T-helper 2 cell treated with Interferon-gamma antibody and Interleukin-4, amounts not matched to agents 5 μg/mL and 100 μg/mL, for 36 hours (primary cell): ENCODE data around the gene LILRB3.
A peak's percentile ranks its signal among the peaks of the same experiment; 100 is the strongest.
"Not testable (repeated sequence)": the region's sequence is repeated elsewhere in the genome, so short reads cannot be mapped to it uniquely, and the experiment has no call there.

Experiments
- DNase-seq: peaks from one replicate; pipeline ENCODE4 v3.0.0; 2021; ENCODE audit warnings: low spot score
- H3K27ac Mint-ChIP-seq: one replicate; pipeline ENCODE4 v1.8.0; 2021; ENCODE audit warnings: mild to moderate bottlenecking, mixed read lengths
- H3K27me3 Mint-ChIP-seq: one replicate; pipeline ENCODE4 v1.8.0; 2021; ENCODE audit warnings: low read depth, mixed read lengths
- H3K36me3 Mint-ChIP-seq: one replicate; pipeline ENCODE4 v1.8.0; 2021; ENCODE audit warnings: low read depth, mixed read lengths
- H3K4me1 Mint-ChIP-seq: one replicate; pipeline ENCODE4 v1.8.0; 2021; ENCODE audit warnings: low read depth, mixed read lengths
- H3K4me3 Mint-ChIP-seq: one replicate; pipeline ENCODE4 v1.8.0; 2022; ENCODE audit warnings: mild to moderate bottlenecking, moderate library complexity, mixed read lengths
- H3K9me3 Mint-ChIP-seq: one replicate; pipeline ENCODE4 v1.8.0; 2021; ENCODE audit warnings: mixed read lengths

LILRB3 gene

GRCh38 chr19:54252845-54253244, 30.0 kb upstream of the LILRB3 start:
- Mint-ChIP-seq H3K4me1 (peaks cover 6% of the 10 kb centered on the region), H3K27me3 (peaks cover 1% of the 10 kb centered on the region), H3K36me3 (no peaks in the 10 kb centered on the region), H3K27ac (no peak overlapping the region), H3K4me3 (no peak overlapping the region), H3K9me3 (no peaks in the 10 kb centered on the region)
- DNase-seq = no peak

- Mint-ChIP-seq H3K4me1 (peaks cover 11% of the 10 kb centered on the region), H3K36me3 (no peaks in the 10 kb centered on the region), H3K9me3 (no peaks in the 10 kb centered on the region), H3K27ac (no peak overlapping the region), H3K27me3 (peaks cover 4% of the 10 kb centered on the region), H3K4me3 (no peak overlapping the region)
- no peak for DNase-seq
These were observed 29.4 kb upstream of the LILRB3 start for GRCh38 chr19:54252243-54252642.

GRCh38 chr19:54248016-54248601, 25.3 kb upstream of the LILRB3 start:
- H3K27ac Mint-ChIP-seq = peak overlapping the region; percentile 58
- peaks cover 4% of the 10 kb centered on the region for H3K27me3 Mint-ChIP-seq
- no peaks in the 10 kb centered on the region for H3K9me3 Mint-ChIP-seq
- DNase-seq = peak; percentile 68
- peaks cover 11% of the 10 kb centered on the region for H3K4me1 Mint-ChIP-seq
- H3K36me3 Mint-ChIP-seq = no peaks in the 10 kb centered on the region
- peak overlapping the region; percentile 60 for H3K4me3 Mint-ChIP-seq

GRCh38 chr19:54247106-54247930, 24.5 kb upstream of the LILRB3 start:
- H3K36me3 Mint-ChIP-seq = no peaks in the 10 kb centered on the region
- H3K4me1 Mint-ChIP-seq = peaks cover 11% of the 10 kb centered on the region
- peaks cover 4% of the 10 kb centered on the region for H3K27me3 Mint-ChIP-seq
- no peak for DNase-seq
- peak overlapping the region; percentile 60 for H3K4me3 Mint-ChIP-seq
- H3K9me3 Mint-ChIP-seq = no peaks in the 10 kb centered on the region
- H3K27ac Mint-ChIP-seq = peak overlapping the region; percentile 58

- Mint-ChIP-seq H3K4me3 (no peak overlapping the region), H3K36me3 (no peaks in the 10 kb centered on the region), H3K27ac (no peak overlapping the region), H3K9me3 (no peaks in the 10 kb centered on the region), H3K4me1 (peaks cover 11% of the 10 kb centered on the region), H3K27me3 (peaks cover 4% of the 10 kb centered on the region)
- DNase-seq = no peak
These were observed 23.1 kb upstream of the LILRB3 start for GRCh38 chr19:54245936-54246335.

GRCh38 chr19:54243809-54244208, 21.0 kb upstream of the LILRB3 start:
- not testable (repeated sequence) for H3K27ac Mint-ChIP-seq, H3K4me3 Mint-ChIP-seq, H3K36me3 Mint-ChIP-seq, H3K9me3 Mint-ChIP-seq, H3K27me3 Mint-ChIP-seq, DNase-seq
- peaks cover 11% of the 10 kb centered on the region for H3K4me1 Mint-ChIP-seq

- not testable (repeated sequence) for H3K36me3 Mint-ChIP-seq, DNase-seq, H3K4me1 Mint-ChIP-seq, H3K27me3 Mint-ChIP-seq, H3K27ac Mint-ChIP-seq, H3K4me3 Mint-ChIP-seq, H3K9me3 Mint-ChIP-seq
These were observed 19.8 kb upstream of the LILRB3 start, which contains the start of gene LILRA6 for GRCh38 chr19:54242646-54243045. TSS of gene LILRA6 (minus strand) at chr19:54242790.

- not testable (repeated sequence) for H3K27me3 Mint-ChIP-seq, DNase-seq, H3K4me1 Mint-ChIP-seq, H3K4me3 Mint-ChIP-seq, H3K36me3 Mint-ChIP-seq, H3K27ac Mint-ChIP-seq, H3K9me3 Mint-ChIP-seq
These were observed 19.4 kb upstream of the LILRB3 start for GRCh38 chr19:54242234-54242633.

GRCh38 chr19:54240372-54241336, 17.8 kb upstream of the LILRB3 start:
- DNase-seq, H3K4me3 Mint-ChIP-seq, H3K4me1 Mint-ChIP-seq, H3K36me3 Mint-ChIP-seq, H3K9me3 Mint-ChIP-seq: not testable (repeated sequence)
- H3K27ac Mint-ChIP-seq = peak overlapping the region; percentile 15
- H3K27me3 Mint-ChIP-seq = peaks cover 15% of the 10 kb centered on the region

GRCh38 chr19:54239491-54240371, 16.9 kb upstream of the LILRB3 start:
- H3K4me3 Mint-ChIP-seq, H3K4me1 Mint-ChIP-seq, H3K27ac Mint-ChIP-seq, DNase-seq, H3K9me3 Mint-ChIP-seq, H3K36me3 Mint-ChIP-seq: not testable (repeated sequence)
- H3K27me3 Mint-ChIP-seq = peaks cover 19% of the 10 kb centered on the region

- H3K4me1 Mint-ChIP-seq = peaks cover 3% of the 10 kb centered on the region
- H3K9me3 Mint-ChIP-seq = no peaks in the 10 kb centered on the region
- peaks cover 42% of the 10 kb centered on the region for H3K27me3 Mint-ChIP-seq
- no peak overlapping the region for H3K4me3 Mint-ChIP-seq
- H3K36me3 Mint-ChIP-seq = no peaks in the 10 kb centered on the region
- no peak for DNase-seq
- no peak overlapping the region for H3K27ac Mint-ChIP-seq
These were observed 11.1 kb upstream of the LILRB3 start for GRCh38 chr19:54233941-54234340.

GRCh38 chr19:54231077-54231931, 8.5 kb upstream of the LILRB3 start:
- DNase-seq = peak; percentile 82
- Mint-ChIP-seq H3K36me3 (no peaks in the 10 kb centered on the region), H3K27me3 (peaks cover 33% of the 10 kb centered on the region), H3K4me3 (no peak overlapping the region), H3K4me1 (peaks cover 3% of the 10 kb centered on the region), H3K27ac (no peak overlapping the region), H3K9me3 (peaks cover 3% of the 10 kb centered on the region)
